ENCODE measurements around the gene ZNF292.
"Not testable (repeated sequence)": the region's sequence is repeated elsewhere in the genome, so short reads cannot be mapped to it uniquely, and the experiment has no call there.

Gene ZNF292

DNA sequence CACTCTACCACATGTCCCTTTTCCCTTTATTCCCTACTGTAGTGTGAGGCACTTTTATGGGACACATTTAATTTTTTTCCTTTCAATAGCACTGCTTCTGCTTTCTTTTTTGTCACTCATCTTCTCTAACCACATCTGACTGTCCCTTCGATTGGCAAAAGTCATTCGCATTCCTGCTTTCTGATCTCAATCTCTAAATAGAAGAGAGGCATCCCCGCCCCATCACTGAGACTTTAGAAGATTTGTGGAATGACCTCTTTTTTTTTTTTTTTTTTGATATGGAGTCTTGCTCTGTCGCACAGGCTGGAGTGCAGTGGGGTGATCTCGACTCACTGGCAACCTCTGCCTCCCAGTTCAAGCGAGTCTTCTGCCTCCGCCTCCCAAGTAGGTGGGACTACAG, 9.1 kb downstream of the ZNF292 start:
- no peak for DNase-seq

DNA sequence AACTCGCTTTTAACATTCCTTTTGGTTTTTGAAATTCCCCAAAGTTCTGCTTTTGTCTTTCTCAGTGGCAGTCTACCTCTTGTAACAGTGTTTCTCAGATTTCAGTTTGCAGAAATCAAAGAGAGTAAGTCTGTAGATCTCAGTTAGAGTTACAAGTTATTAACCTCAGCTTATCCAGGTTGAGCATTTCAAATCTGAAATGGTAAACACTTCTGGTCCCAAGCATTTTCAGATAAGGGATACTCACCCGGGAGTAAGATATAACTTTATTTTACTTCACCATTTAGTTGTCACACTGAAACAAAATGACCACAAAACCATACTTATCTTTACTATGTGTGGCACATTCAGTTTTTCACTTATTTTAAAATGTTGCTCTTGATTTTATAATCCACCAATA, 9.8 kb downstream of the ZNF292 start:
- no peak for DNase-seq

DNA sequence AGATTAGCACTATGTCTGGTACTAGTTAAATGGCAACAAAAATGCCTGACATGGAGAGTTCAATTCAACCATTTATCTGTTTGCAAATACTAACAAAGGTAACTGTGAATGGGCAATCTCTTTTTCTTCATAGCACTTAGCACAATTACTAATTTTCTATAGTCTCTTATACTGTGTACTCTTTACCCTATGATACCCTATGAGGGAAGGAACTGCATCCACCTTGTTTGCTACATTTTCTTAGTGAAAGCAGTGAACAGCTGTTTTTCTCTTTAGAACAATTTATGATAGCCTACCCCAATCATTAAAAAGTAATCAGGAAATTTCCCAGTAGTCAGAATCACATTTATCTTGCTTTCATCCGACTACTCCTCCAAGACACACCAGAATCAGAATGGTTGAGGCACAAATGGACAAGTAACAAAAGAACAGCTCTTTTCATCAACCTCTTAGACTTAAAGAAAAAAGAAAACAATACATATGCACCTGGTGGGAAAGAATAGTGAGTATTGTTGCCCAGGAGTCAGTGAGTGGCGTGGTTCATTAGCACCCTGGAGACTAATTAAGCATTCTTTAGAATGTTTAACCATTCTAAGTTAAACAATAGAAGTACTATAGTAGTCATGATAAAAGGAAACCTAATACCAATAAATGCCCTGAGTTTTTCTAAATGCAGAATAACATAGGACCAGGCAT, 16.7 kb downstream of the ZNF292 start:
- no peak for DNase-seq

DNA sequence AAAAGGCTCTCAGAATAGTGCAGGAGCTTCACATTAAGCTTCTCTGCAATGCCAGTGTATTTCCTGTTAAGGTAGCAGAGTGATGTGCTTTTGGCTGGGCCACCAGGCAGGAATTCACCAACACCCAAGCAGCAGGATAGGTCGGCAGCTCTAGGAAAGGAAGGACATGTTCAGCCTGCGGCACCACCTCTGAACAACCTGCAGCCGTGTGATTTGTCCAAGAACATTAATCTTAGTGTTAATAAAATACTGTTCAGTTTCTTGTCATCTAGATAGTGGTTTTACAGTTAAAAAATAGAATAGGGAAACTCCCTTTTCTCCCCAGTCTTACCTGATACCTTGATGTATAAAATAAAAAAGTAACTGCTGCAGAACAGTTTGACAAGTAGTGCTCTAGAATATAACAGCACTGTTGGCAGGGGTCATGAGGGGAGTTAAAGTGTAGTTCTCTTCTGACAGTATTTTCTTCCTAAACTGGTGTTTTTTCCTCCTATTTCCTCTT, 18.8 kb downstream of the ZNF292 start:
- DNase-seq, result no peak

GRCh38 chr6:87176493-87176892, 21.1 kb downstream of the ZNF292 start:
- no peak for DNase-seq

GRCh38 chr6:87180105-87180728, 24.9 kb downstream of the ZNF292 start:
- DNase-seq, result no peak

DNA sequence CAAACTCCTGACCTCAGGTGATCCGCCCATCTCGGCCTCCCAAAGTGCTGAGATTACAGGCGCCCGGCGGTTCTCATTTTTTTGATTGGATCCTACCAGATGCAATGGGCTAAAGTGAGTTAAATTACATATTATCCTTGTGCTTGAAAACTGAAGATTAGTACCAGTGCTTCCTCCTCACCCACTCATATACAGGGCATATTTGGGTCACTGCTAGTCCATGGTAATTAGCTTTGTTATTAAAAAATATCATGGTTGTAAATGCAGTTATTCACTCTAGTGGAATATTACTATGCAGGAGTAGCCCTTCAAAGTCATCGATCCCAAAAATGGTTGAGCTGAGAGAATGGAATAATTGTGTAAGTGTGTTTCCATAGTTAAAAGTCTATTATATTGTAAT, 26.5 kb downstream of the ZNF292 start:
- DNase-seq, result no peak

- DNase-seq, result peak; percentile 20 to 30 (median 25)
Observed at GRCh38 chr6:87182321-87182720, 27.0 kb downstream of the ZNF292 start.

DNA sequence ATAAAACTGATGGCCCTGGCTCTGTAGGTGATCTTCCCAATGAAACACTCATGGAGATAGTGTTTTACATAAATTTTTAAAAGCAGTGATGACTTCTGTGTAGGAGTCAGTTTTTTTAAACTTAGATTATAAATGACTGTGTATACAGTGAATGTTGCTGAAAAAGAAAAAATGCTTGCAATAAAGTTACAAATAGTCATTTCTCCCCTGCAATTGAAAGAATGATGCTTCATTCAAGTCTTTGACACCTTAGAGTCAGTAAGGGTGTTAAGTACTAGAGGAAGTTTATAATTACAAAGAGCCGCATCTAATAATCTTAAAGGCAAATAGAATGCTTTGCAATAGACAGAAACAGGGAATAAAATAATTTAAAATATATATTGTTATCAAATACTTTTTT, 27.6 kb downstream of the ZNF292 start:
- no peak for DNase-seq

DNA sequence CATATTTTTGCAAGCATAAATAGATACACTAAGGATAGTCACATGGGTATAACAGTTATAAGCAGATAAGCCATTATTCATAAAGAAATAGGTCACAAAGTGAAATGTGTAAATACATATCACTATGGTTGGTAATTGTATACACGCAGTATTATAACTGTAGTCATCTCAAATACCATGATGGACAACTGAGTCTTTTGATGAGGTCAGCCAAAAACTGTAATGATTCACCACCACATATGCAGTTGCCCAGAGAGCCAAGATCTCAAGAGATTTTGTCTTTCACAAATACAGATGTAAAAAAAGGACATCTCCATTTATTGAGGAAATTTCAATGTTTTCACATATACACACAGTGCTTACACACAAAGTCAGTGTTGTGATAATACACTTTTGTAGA, 28.3 kb downstream of the ZNF292 start:
- peak in 1 of 3 donors; percentile 10 for DNase-seq

- no peak for DNase-seq
Observed at GRCh38 chr6:87184762-87185250, 29.4 kb downstream of the ZNF292 start.

DNA sequence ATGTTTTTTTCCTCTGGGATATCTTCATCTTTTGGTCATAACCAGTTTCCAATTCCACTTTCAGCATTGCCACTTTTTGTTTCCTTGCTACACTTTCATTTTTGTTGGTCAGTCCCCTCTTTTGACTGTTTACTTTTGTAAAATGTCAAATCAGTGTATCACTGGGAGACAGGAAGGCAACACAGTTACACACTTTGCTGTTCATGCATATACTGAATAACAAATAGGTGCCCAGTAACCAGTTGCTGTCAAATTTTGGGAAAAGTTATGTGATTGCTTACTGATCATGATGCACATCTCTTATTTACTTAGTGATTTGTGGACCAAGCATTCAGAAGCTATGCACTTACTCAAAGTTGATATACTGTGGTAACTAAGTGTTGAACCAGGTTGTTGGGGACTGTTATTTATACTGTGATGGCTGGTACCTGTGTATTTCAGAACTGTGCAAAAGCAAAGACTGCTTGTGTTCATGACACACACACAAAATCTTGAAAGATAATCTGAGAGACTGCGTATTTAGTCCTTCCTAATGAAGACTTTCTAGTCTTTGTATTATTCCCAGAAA, 41.0 kb downstream of the ZNF292 start:
- no peak for DNase-seq

GRCh38 chr6:87197547-87197946, 42.2 kb downstream of the ZNF292 start:
- DNase-seq, result no peak

DNA sequence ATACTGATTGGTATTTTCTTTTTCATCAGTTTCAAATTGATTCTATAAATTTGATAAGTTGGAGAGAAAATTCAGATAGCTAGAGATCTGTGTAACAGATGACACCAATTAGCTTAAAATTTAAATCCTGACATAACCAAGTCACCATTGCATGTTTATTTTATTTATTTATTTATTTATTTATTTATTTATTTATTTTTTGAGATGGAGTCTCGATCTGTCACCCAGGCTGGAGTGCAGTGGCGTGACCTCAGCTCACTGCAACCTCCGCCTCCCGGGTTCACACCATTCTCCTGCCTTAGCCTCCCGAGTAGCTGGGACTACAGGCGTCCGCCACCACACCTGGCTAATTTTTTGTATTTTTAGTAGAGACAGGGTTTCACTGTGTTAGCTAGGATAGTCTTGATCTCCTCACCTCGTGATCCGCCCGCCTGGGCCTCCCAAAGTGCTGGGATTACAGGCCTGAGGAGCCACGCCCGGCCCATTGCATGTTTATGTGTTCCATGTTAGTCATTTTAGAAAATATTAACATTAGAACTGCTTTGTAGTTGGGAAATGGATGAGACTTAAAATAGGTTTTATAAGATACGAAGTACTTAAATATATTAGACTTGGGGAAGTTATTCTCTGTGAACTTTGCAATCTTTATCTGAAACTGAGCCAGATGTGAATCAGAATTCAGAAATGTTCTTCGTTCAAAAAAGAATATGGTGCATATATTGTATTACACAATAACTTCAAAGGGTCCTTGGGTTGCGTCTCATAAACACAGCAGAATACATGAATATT, 42.9 kb downstream of the ZNF292 start:
- DNase-seq, result not testable (repeated sequence)

DNA sequence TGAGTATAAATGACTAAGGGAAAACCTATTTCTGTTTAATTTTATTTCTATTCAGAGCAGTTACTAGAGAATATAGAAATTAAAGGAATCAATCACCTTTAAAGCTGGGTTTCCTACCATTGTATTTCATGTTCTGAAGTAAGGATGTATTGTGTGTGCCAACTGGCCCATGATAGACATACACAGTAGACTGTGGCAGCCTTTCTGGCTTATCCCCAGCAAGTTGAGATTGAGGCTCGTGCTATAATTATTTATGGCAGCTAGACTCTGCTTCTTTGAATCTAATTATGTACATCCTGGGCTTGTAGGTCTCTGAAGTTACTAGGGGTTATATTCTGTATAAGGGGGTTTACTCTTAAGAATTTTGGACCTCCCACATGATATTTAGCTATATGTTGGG, 44.4 kb downstream of the ZNF292 start:
- no peak for DNase-seq

- peak in 2 of 3 donors; percentile 13 to 22 for DNase-seq
Observed at GRCh38 chr6:87200469-87201175, 45.3 kb downstream of the ZNF292 start.

GRCh38 chr6:87203448-87204023, 48.2 kb downstream of the ZNF292 start:
- no peak for DNase-seq

GRCh38 chr6:87209812-87210211, 54.4 kb downstream of the ZNF292 start:
- DNase-seq, result no peak

DNA sequence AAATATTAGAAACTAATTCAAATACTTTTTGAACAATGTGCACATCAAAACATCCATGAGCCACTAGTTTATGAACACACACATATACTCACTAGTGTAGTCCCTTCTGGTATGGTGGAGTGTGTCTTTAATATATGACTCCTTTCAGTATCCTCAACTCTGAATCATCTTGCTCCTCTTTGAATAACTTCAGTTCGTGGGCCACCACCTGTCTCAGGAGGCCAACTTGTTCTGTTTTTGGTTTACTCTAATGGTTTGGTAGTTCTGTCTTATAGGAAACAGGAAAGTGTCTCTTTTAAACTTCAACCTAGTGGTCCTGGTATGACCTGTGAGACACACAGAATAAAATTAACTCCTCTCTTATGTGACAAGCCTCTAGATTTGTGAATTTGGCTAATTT, 55.6 kb downstream of the ZNF292 start:
- DNase-seq, result no peak

DNA sequence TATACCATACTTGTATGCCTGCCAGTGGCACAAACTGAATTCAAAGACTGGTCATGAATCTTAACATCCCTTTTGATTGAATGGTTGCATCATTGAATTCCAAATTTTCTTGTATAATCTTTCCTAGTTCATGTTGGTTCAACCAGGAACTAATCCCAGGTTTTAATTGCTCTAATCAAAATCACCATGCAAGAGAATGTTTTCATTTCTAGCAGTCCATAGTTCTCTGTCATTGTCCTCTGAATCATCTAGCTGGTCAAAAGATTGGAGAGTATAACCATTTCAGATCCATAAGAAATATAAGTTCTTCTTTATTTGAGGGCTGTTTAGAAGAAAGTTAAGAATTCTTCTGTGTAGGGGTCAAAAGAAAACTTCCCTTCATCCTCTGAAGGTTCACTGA, 57.2 kb downstream of the ZNF292 start:
- no peak for DNase-seq

GRCh38 chr6:87213364-87213763, 58.0 kb downstream of the ZNF292 start:
- DNase-seq, result no peak

- no peak for DNase-seq
Observed at GRCh38 chr6:87214831-87215230, 59.5 kb downstream of the ZNF292 start.

All from suppressor macrophage treated with lipopolysaccharide for 1 hour (primary cell).